CD4-positive, alpha-beta T cell (primary cell): ENCODE data around the gene TEF. TPM values are rescaled to one million over a fixed set of nuclear protein-coding genes. Genes with fewer than 3 reads are reported as not detected.

ENCODE experiments used
- ATAC-seq: fragments of 200-7000 bp; cut with Tn5 transposase; one replicate; pipeline ENCODE4 v1.10.0; 2022; ENCODE audit warnings: mild to moderate bottlenecking; ENCODE audit not compliant: poor library complexity
- CTCF ChIA-PET: fragments of 350-600 bp; sonication (Branson Sonifier 250); formaldehyde crosslinking; loops from one replicate; lab custom pipeline; 2021; ENCODE audit warnings: antibody characterized with exemption, inconsistent platforms; lab: Charles Lee
- POLR2A ChIA-PET: fragments of 350-600 bp; sonication (Branson Sonifier 250); formaldehyde crosslinking; loops from one replicate; lab custom pipeline; 2021; ENCODE audit warnings: antibody characterized with exemption, inconsistent platforms; lab: Charles Lee
- DNase-seq, 14 experiments: peaks; one replicate each; pipeline ENCODE4 v3.0.0-alpha.2; 2013 to 2020; ENCODE audit warnings: mixed read lengths in 2 of 14
- H3K27ac ChIP-seq, 2 donors: one replicate each; pipeline versions ENCODE4 v1.5.1 to v1.7.0; 2013; ENCODE audit warnings: low read length in 2 of 2, low read depth in 1 of 2, mild to moderate bottlenecking in 1 of 2
- H3K27me3 ChIP-seq, 2 experiments: 1 replicate in 1 of 2; 2 replicates in 1 of 2; pipeline versions ENCODE4 v1.6.1 to v1.7.0; 2013; ENCODE audit warnings: low read length in 2 of 2, control low read depth in 1 of 2, mild to moderate bottlenecking in 1 of 2, moderate library complexity in 1 of 2; ENCODE audit not compliant: insufficient read depth in 2 of 2, control insufficient read depth in 1 of 2
- H3K36me3 ChIP-seq: one replicate; pipeline ENCODE4 v1.6.1; 2013; ENCODE audit warnings: low read length, control low read depth; ENCODE audit not compliant: insufficient read depth
- H3K4me1 ChIP-seq: one replicate; pipeline ENCODE4 v1.6.1; 2013; ENCODE audit warnings: low read length, control low read depth; ENCODE audit not compliant: insufficient read depth
- H3K4me3 ChIP-seq: one replicate; pipeline ENCODE4 v1.5.1; 2013; ENCODE audit warnings: mild to moderate bottlenecking, low read length, moderate library complexity
- H3K9me3 ChIP-seq, 2 experiments: 1 replicate in 1 of 2; 2 replicates in 1 of 2; pipeline versions ENCODE4 v1.6.1 to v1.7.0; 2013; ENCODE audit warnings: low read length in 2 of 2, mild to moderate bottlenecking in 2 of 2, control low read depth in 1 of 2, moderate library complexity in 1 of 2; ENCODE audit not compliant: control insufficient read depth in 1 of 2, insufficient read depth in 1 of 2
- H3K27ac Mint-ChIP-seq: one replicate; pipeline ENCODE4 v1.8.0; 2020; ENCODE audit warnings: mixed read lengths
- H3K27me3 Mint-ChIP-seq: one replicate; pipeline ENCODE4 v1.8.0; 2021; ENCODE audit warnings: mixed read lengths
- H3K36me3 Mint-ChIP-seq: one replicate; pipeline ENCODE4 v1.8.0; 2021; ENCODE audit warnings: low read depth, mixed read lengths
- H3K4me1 Mint-ChIP-seq: one replicate; pipeline ENCODE4 v1.8.0; 2021; ENCODE audit warnings: low read depth, mixed read lengths
- H3K4me3 Mint-ChIP-seq: one replicate; pipeline ENCODE4 v1.8.0; 2020; ENCODE audit warnings: mild to moderate bottlenecking, mixed read lengths
- H3K9me3 Mint-ChIP-seq: one replicate; pipeline ENCODE4 v1.8.0; 2020; ENCODE audit warnings: mixed read lengths
- intact Hi-C, 2 experiments: fragments of 100-400 bp; cut with DNase I in 1 of 2; cut with micrococcal nuclease in 1 of 2; formaldehyde crosslinking; loops; one replicate each; pipeline versions ENCODE4 v1.15.1 to v1.9.0; 2023 to 2025; cut with DNase I, micrococcal nuclease
- total RNA-seq, 174 experiments: library from RNA in 2 of 174; stranded (reverse) in 2 of 174; gene quantifications; one replicate each; pipeline ENCODE4 v1.2.3 and lab custom pipeline; 2021 to 2026
- TF ChIP-seq, protein P1 (sequence below): fragments of 200-600 bp; IDR thresholded peaks from one replicate; pipeline ENCODE4 v1.8.0; 2022; ENCODE audit warnings: antibody characterized with exemption, mild to moderate bottlenecking

TEF gene
- total RNA-seq, 2 experiments from 2014 or later = 2.4 to 2.6 TPM

GRCh38 chr22:41352058-41352457 lies 29.7 kb upstream of the TEF start:
- TF ChIP-seq, protein P1, sequence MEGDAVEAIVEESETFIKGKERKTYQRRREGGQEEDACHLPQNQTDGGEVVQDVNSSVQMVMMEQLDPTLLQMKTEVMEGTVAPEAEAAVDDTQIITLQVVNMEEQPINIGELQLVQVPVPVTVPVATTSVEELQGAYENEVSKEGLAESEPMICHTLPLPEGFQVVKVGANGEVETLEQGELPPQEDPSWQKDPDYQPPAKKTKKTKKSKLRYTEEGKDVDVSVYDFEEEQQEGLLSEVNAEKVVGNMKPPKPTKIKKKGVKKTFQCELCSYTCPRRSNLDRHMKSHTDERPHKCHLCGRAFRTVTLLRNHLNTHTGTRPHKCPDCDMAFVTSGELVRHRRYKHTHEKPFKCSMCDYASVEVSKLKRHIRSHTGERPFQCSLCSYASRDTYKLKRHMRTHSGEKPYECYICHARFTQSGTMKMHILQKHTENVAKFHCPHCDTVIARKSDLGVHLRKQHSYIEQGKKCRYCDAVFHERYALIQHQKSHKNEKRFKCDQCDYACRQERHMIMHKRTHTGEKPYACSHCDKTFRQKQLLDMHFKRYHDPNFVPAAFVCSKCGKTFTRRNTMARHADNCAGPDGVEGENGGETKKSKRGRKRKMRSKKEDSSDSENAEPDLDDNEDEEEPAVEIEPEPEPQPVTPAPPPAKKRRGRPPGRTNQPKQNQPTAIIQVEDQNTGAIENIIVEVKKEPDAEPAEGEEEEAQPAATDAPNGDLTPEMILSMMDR = no peak
- DNase-seq (no peak), ATAC-seq (no peak)
- Mint-ChIP-seq H3K4me3 (no peak overlapping the region), H3K27me3 (no peaks in the 10 kb centered on the region), H3K27ac (no peak overlapping the region), H3K9me3 (no peaks in the 10 kb centered on the region), H3K36me3 (peaks cover 81% of the 10 kb centered on the region), H3K4me1 (no peaks in the 10 kb centered on the region)
- H3K27me3 ChIP-seq = no peaks in the 10 kb centered on the region
- H3K27ac ChIP-seq = no peak overlapping the region
- intact Hi-C loops = loop anchor here in 1 of 2 experiments (5.0 kb wide), 1 partner anchor 80 kb away; no protein-coding TSS in a partner anchor
- peaks cover 94% of the 10 kb centered on the region for H3K36me3 ChIP-seq
- ChIA-PET CTCF (no interaction called here), POLR2A (no interaction called here)
- no peaks in the 10 kb centered on the region for H3K4me1 ChIP-seq
- H3K4me3 ChIP-seq = no peak overlapping the region
- no peaks in the 10 kb centered on the region for H3K9me3 ChIP-seq

DNA sequence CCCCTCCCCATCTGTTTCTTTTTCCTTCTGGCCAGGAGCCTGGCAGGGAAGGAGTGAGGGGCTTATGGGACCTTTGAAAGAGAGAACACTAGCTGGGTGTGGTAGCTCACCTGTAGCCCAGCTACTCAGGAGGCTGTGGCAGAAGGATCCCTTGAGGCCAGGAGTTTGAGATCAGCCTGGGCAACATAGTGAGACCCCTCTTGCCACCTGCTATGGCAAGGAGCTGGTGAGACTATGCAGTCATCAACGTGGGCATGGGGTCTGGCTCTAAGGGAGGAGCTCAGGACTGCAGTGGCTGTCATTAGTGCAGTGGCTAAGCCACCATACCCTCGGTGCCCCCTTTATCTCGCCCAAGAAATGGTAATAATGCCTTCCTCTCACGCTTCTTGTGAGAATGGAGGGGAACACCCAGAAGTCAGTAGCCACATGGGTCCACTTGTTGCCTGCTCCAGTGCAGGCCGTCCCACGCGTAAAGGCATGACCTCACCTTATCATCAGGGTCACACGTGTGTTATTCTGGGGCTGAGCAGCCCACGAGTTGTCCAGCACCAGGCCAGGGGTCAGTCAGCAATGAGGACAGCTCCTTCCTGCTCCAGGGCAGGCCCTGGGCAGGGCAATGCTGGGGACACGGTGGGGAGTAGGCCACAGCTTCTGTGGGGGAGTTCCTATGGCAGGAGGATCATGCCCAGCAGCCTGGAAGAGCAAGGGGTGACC lies 27.7 kb upstream of the TEF start:
- H3K27ac ChIP-seq = no peak overlapping the region
- Mint-ChIP-seq H3K4me3 (no peak overlapping the region), H3K4me1 (no peaks in the 10 kb centered on the region), H3K36me3 (peaks cover 71% of the 10 kb centered on the region), H3K27me3 (no peaks in the 10 kb centered on the region), H3K27ac (no peak overlapping the region), H3K9me3 (no peaks in the 10 kb centered on the region)
- no peaks in the 10 kb centered on the region for H3K9me3 ChIP-seq
- no peak for ATAC-seq
- H3K4me1 ChIP-seq = no peaks in the 10 kb centered on the region
- TF ChIP-seq, protein P1 = no peak
- ChIA-PET POLR2A (no interaction called here), CTCF (no interaction called here)
- intact Hi-C loops = loop anchor here in 1 of 2 experiments (5.0 kb wide), 1 partner anchor 82 kb away; no protein-coding TSS in a partner anchor
- peaks cover 89% of the 10 kb centered on the region for H3K36me3 ChIP-seq
- H3K4me3 ChIP-seq = no peak overlapping the region
- no peak for DNase-seq
- H3K27me3 ChIP-seq = no peaks in the 10 kb centered on the region

GRCh38 chr22:41354979-41355378 lies 26.8 kb upstream of the TEF start:
- ChIA-PET POLR2A (no interaction called here), CTCF (no interaction called here)
- H3K27ac Mint-ChIP-seq = no peak overlapping the region
- H3K4me1 Mint-ChIP-seq = no peaks in the 10 kb centered on the region
- intact Hi-C loops = loop anchor here in 1 of 2 experiments (5.0 kb wide), 1 partner anchor 83 kb away; no protein-coding TSS in a partner anchor
- H3K4me3 Mint-ChIP-seq = no peak overlapping the region
- DNase-seq = no peak
- no peaks in the 10 kb centered on the region for H3K27me3 ChIP-seq
- no peaks in the 10 kb centered on the region for H3K9me3 Mint-ChIP-seq
- no peaks in the 10 kb centered on the region for H3K9me3 ChIP-seq
- H3K4me3 ChIP-seq = no peak overlapping the region
- H3K36me3 ChIP-seq = peaks cover 80% of the 10 kb centered on the region
- H3K27me3 Mint-ChIP-seq = no peaks in the 10 kb centered on the region
- peaks cover 64% of the 10 kb centered on the region for H3K36me3 Mint-ChIP-seq
- no peak for ATAC-seq
- H3K27ac ChIP-seq = no peak overlapping the region
- no peaks in the 10 kb centered on the region for H3K4me1 ChIP-seq
- TF ChIP-seq, protein P1 = no peak
